Left colon (tissue), 2 donors: ENCODE measurements around the gene MARS1. TPM values are rescaled to one million over a fixed set of nuclear protein-coding genes. Genes with fewer than 3 reads are reported as not detected.
A peak's percentile ranks its signal among the peaks of the same experiment; 100 is the strongest.
"Not testable (repeated sequence)": the region's sequence is repeated elsewhere in the genome, so short reads cannot be mapped to it uniquely, and the experiment has no call there.

ENCODE experiments used
- ATAC-seq: fragments of 200-7000 bp; cut with Tn5 transposase; one replicate; pipeline ENCODE4 v1.9.1; 2020; ENCODE audit warnings: mild to moderate bottlenecking, moderate library complexity
- DNase-seq, 2 donors: peaks; one replicate each; pipeline ENCODE4 v3.0.0-alpha.2; 2020
- intact Hi-C, 2 donors: fragments of 100-400 bp; cut with DNase I in 1 of 2; cut with micrococcal nuclease in 1 of 2; formaldehyde crosslinking; loops; one replicate each; pipeline versions ENCODE4 v1.11.2 to v1.14.0; 2022; cut with DNase I, micrococcal nuclease
- long read RNA-seq: library from polyadenylated mRNA; unstranded; transcript quantifications from one replicate; pipeline ENCODE4 v2.0.0, GENCODE V29; 2021
- total RNA-seq, 2 donors: library from RNA; stranded (reverse); fragmentation: NEBNext Ultra II Directional; extraction: Animal tissue kit (Norgen Biotek cat#: 25700); gene quantifications; one replicate each; pipeline ENCODE4 v1.2.1, GENCODE V29; 2021
- donor health status: DM: no; HTN: no; CAD: no.
- donor health status: DM: yes; HTN: yes; CAD: no.

MARS1 gene
- 100 to 1,000 TPM in 1 of 2 donors, 10 to 100 TPM in 1; 89.3 to 125 TPM for total RNA-seq
- long read RNA-seq, transcript MARS-201 (21 exons, 2,905 nt) = major isoform, 110 of 155 reads
- long read RNA-seq, partial matches to known transcripts = 26 of 155 reads
- long read RNA-seq, other reads (novel, unspliced or antisense) = 19 of 155 reads

GRCh38 chr12:57487597-57488401 lies at the start of gene MARS1:
Gene MARS1 (plus strand): TSS chr12:57488068. CDS start chr12:57488091, 23 bp downstream.
- peak; percentile 99 for ATAC-seq
- intact Hi-C loops = no loop called here

DNA sequence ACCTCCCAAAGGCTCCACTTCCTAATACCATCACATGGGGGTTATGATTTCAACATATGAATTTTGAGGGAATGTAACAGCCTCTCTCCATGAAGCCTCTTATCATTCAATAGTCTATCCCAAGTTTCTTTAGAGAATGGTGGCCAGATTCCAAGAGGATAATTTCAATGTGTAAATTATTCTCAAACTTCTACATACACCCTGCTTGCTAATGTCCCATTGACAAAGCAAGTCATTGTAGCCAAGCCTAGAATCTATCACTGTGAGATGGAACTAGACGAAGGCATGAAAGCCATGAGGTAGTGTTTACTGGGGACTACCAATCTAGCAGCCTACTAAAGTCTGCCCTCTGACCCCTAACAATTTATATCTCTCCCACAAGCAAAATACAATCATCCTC lies 49.5 kb upstream of the MARS1 start:
- intact Hi-C loops = no loop called here
- DNase-seq = no peak
- ATAC-seq = no peak

More at GRCh38 chr12:57487597-57488401, at the start of gene MARS1:
- DNase-seq = peak; percentile 94 to 96

DNA sequence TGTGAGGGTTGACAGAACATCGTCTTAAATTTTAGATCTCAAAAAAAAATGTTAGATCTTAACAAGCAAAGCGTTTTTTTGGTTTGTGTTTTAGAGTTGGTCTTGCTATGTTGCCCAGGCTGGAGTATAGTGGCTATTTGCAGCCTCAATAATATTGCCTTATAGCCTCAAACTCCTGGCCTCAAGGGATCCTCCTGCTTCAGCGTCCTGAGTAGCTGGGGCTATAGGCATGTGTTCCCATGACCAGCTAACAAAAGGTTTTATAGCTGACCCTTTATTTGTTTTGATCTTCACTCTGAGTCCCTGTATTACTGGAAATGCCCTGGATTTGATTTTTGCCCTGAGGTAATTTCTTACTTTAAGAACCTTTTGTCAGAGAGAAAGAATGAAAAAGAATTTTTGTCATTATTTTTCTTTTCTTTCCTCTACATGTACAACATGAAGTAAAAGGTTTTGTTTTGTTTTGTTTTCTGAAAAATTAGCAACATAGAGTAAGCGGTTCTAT lies 48.1 kb upstream of the MARS1 start:
- no peak for ATAC-seq
- intact Hi-C loops = no loop called here
- no peak for DNase-seq

GRCh38 chr12:57441393-57441792 lies 46.5 kb upstream of the MARS1 start:
- DNase-seq, ATAC-seq, intact Hi-C loops: not testable (repeated sequence)

- DNase-seq (no peak), ATAC-seq (no peak)
- intact Hi-C loops = no loop called here
Observed at GRCh38 chr12:57441846-57442427, 45.9 kb upstream of the MARS1 start.

DNA sequence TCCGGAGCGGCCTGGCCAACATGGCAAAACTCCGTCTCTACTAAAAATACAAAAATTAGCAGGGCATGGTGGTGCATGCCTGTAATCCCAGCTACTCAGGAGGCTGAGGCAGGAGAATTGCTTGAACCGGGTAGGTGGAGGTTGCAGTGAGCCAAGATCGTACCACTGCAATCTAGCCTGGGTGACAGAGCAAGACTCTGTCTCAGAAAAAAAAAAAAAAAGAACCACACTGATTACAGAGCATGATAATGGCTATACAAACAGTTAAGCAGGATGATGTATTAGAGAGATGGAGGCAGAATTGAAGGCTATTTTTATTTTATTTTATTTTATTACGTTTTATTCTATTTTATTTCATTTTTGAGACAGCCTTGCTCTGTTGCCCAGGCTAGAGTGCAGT lies 43.5 kb upstream of the MARS1 start:
- ATAC-seq, DNase-seq, intact Hi-C loops: not testable (repeated sequence)

GRCh38 chr12:57444744-57445143 lies 43.1 kb upstream of the MARS1 start:
- intact Hi-C loops = no loop called here
- no peak for ATAC-seq
- no peak for DNase-seq

DNA sequence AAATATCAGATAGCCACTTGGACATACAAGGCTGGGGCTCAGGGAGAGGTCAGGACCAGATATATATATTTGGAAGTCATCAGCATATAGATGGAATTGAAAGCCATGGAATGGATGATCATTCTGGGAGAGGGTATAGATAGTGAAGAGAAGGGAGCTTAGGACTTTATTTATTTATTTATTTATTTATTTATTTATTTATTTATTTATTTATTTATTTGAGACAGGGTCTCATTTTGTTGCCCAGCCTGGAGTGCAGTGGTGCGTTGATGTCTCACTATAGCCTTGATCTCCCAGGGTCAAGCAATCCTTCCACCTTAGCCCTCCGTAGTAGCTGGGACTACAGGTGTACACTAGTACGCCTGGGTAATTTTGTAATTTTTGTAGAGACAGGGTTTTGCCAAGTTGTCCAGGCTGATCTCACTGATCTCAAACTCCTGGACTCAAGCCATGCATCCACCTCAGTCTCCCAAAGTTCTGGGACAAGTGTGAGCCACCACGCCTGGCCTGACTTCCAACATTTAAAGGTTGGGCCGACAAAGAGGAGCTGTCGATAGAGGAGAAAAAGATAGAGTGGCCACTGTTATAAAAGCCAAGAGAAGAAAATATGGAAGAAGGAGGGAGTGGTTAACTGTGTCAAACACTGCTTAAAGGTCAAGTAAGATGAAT lies 41.4 kb upstream of the MARS1 start:
- intact Hi-C loops = no loop called here
- DNase-seq = no peak
- ATAC-seq = no peak

GRCh38 chr12:57448669-57449068 lies 39.2 kb upstream of the MARS1 start:
- no peak for ATAC-seq
- intact Hi-C loops = no loop called here
- no peak for DNase-seq

- ATAC-seq (no peak), DNase-seq (no peak)
- intact Hi-C loops = no loop called here
Observed at GRCh38 chr12:57449375-57449774, 38.5 kb upstream of the MARS1 start.

GRCh38 chr12:57450057-57450456 lies 37.8 kb upstream of the MARS1 start:
- ATAC-seq (no peak), DNase-seq (no peak)
- intact Hi-C loops = loop anchor here in 1 of 2 donors (5.0 kb wide), 1 partner anchor 143 kb away; no protein-coding TSS in a partner anchor

- DNase-seq = no peak
- no peak for ATAC-seq
- intact Hi-C loops = loop anchor here in 1 of 2 donors (5.0 kb wide), 1 partner anchor 144 kb away; no protein-coding TSS in a partner anchor
Observed at GRCh38 chr12:57451233-57451778, 36.6 kb upstream of the MARS1 start.

DNA sequence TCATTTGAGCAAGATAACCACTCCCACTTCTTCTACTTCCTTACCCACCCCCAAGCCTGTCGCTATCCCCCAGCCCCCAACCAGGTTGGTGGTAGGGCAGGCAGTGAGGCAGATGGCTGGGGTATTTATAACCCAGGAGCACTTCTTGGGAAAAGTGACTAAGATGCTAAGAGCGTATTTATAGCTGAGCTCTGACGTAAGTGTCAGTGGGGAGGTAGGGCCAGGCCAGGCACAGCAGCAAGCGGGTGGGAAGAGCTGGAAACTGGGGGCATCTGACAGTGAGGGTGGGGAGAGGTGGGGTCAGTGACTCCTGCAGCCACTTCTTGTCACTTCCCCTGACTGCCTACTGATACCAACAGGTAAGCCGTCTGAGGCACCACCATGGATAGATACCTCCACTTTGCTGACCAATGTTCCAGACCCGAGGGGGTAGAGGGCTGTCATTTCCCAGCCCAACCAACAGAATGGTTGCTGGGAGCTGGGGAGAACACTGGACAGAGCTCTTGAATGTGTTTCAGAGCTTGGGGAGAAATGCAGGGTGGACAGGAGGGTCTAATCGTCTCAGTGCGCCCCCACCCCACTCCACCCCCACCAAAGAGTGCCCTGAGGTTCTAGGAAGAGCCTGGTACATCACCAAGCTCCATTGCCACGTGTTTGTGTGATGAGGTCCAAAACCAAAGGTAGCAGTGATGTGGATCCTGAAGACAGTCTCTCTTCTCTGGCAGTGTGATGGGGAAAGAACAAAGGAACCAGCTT lies 35.5 kb upstream of the MARS1 start:
- intact Hi-C loops = loop anchor here in 1 of 2 donors (5.0 kb wide), 1 partner anchor 145 kb away; no protein-coding TSS in a partner anchor
- ATAC-seq (no peak), DNase-seq (no peak)

DNA sequence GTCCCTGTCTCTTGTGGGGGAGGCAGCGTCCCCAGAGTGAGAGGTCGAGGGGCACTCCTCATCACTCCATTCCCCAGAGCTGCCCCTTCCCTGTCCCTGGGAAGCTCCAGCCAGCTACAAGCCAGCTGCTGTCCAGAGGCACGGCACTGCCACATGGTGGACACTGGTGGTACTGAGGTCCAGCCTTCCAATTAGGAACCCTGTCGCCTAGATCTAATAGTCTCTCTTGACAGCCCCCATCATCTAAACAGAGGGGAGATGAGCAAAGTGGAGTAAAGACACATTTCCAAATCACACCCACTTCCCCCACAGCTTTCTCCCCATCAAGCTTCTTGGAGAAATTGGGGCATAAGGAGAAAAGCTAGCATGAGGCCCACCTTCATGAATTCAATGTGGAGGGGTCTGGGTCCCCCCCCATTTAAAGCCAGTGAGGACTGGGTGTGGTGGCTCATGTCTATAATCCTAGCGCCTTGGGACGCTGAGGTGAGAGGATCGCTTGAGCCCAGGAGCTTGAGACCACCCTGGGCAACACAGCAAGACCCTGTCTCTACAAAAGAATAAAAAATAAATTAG lies 34.8 kb upstream of the MARS1 start:
- intact Hi-C loops = loop anchor here in 1 of 2 donors (5.0 kb wide), 1 partner anchor 146 kb away; no protein-coding TSS in a partner anchor
- peak; percentile 73 for ATAC-seq

GRCh38 chr12:57454213-57454565 lies 33.7 kb upstream of the MARS1 start:
- DNase-seq (no peak), ATAC-seq (no peak)
- intact Hi-C loops = loop anchor here in 1 of 2 donors (5.0 kb wide), 1 partner anchor 147 kb away; no protein-coding TSS in a partner anchor

More for the DNA sequence above, 34.8 kb upstream of the MARS1 start:
- DNase-seq = peak; percentile 62 to 83

DNA sequence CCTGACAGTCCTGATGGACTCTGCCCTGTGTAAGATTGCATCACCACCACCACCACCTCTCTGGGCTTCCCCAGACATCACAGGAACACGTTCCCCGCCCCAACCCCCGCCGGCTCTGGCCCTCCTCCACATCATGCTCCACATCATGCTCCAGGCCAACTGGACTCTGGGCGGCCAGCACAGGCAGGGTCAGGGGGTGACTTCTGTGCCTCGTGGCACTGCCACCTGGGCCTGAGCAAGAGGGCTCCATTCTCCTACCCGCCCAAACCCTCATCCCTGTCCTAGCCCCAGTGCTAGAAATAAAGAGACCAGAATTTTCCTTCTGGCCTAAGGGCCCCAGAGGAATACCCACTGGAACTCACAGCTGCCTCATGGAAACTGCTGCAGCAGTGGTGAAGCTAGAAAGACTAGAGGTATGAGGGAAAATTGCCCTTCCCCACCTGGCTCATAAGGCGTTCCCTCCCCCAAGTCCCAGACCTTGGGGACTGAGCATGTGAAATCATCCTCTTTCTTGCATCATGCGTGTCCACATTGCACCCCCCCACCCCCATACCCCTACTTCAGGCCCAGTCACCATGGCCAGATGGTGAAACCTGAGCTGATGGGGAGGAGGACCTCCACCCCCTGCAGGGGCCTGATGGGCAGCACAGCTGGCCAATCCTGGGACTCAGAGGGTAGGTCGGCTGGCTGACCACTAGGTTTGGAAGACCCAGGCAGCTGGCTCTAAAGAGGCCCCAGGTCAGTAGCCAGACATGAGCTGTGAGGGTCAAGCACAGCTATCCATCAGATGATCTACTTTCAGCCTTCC lies 33.1 kb upstream of the MARS1 start, which contains the start of gene INHBE:
INHBE (plus strand) TSS at position 742 of the 808 bp plus-strand sequence. CDS start 230 bp downstream, outside the sequence.
- intact Hi-C loops = loop anchor here in 1 of 2 donors (5.0 kb wide), 1 partner anchor 147 kb away; no protein-coding TSS in a partner anchor
- no peak for DNase-seq
- no peak for ATAC-seq
